ENCODE measurements around the gene WSCD2. TPM values are rescaled to one million over a fixed set of nuclear protein-coding genes. Genes with fewer than 3 reads are reported as not detected.

WSCD2 gene
- total and polyA plus RNA-seq, 2 donors (not counting 1 experiment from before 2014, with no cell fraction given) = 1.1 to 5.9 TPM

- H3K4me2 ChIP-seq (replicated peaks; ENCODE audit: low read depth, low read length, poor library complexity, severe bottlenecking) = no peak overlapping the region
- DNase-seq (no peak), ATAC-seq (ENCODE audit: low read depth) (no peak)
- H3K27me3 ChIP-seq (replicated peaks in 1 of 4; ENCODE audit: control extremely low read depth in 1 of 4, control insufficient read depth in 3 of 4, insufficient read depth in 4 of 4, low read length in 3 of 4) = peaks cover 0 to 5% (median 0%) of the 10 kb centered on the region in 4 experiments
- H3K4me3 ChIP-seq (ENCODE audit: control extremely low read depth in 1 of 5, extremely low read depth in 1 of 5, insufficient read depth in 1 of 5, low read depth in 2 of 5, low read length in 4 of 5) = no peak overlapping the region
- peaks cover 0 to 2% (median 0%) of the 10 kb centered on the region in 3 donors for H3K9me3 ChIP-seq (ENCODE audit: control extremely low read depth in 1 of 3, control insufficient read depth in 2 of 3, insufficient read depth in 1 of 3, low read length in 2 of 3)
- Mint-ChIP-seq H3K27ac (no peak overlapping the region), H3K4me1 (no peaks in the 10 kb centered on the region), H3K27me3 (peaks cover 29% of the 10 kb centered on the region), H3K4me3 (no peak overlapping the region), H3K9me3 (ENCODE audit: insufficient read depth) (peaks cover 8% of the 10 kb centered on the region)
- no peaks in the 10 kb centered on the region for H3K79me2 ChIP-seq (ENCODE audit: control insufficient read depth, insufficient read depth, low read length)
- CTCF ChIA-PET = no interaction called here
- no peaks in the 10 kb centered on the region for H4K20me1 ChIP-seq (ENCODE audit: control insufficient read depth, insufficient read depth, low read length, poor library complexity, severe bottlenecking)
- POLR2A ChIA-PET = no interaction called here
- no peak overlapping the region for H3K27ac ChIP-seq (ENCODE audit: low read length in 2 of 2)
- no peaks in the 10 kb centered on the region for H3K4me1 ChIP-seq (ENCODE audit: control insufficient read depth in 2 of 2, insufficient read depth in 2 of 2, low read length in 2 of 2)
- no peaks in the 10 kb centered on the region for H3K36me3 ChIP-seq (replicated peaks in 1 of 2; ENCODE audit: control extremely low read depth in 1 of 2, control insufficient read depth in 1 of 2, extremely low read depth in 1 of 2, insufficient read depth in 2 of 2, low read length in 1 of 2)
- TF ChIP-seq EZH2 (IDR thresholded peaks at IDR 0.05; ENCODE audit: borderline replicate concordance, insufficient read depth, low read depth, low read length, poor library complexity, severe bottlenecking) (no peak), CTCF (IDR thresholded peaks at IDR 0.05) (no peak)
- no peak overlapping the region for H2AFZ ChIP-seq (ENCODE audit: insufficient read depth, low read depth, low read length, poor library complexity, severe bottlenecking)
- intact Hi-C loops (cut with micrococcal nuclease) = no loop called here
- no peak overlapping the region for H3K9ac ChIP-seq (ENCODE audit: low read length)
- WGBS (ENCODE audit: insufficient coverage) = 82% methylated on average over 5 of the region's 13 CpGs
Observed at GRCh38 chr12:108254517-108255251, 125.6 kb downstream of the WSCD2 start.

- peaks cover 27% of the 10 kb centered on the region for H3K27me3 Mint-ChIP-seq
- H3K4me2 ChIP-seq (replicated peaks; ENCODE audit: low read depth, low read length, poor library complexity, severe bottlenecking) = no peak overlapping the region
- no peaks in the 10 kb centered on the region for H3K79me2 ChIP-seq (ENCODE audit: control insufficient read depth, insufficient read depth, low read length)
- H3K9ac ChIP-seq (ENCODE audit: low read length) = no peak overlapping the region
- WGBS (ENCODE audit: insufficient coverage) = no CpG with 5 or more reads among the region's 3 CpGs
- no peak for DNase-seq
- POLR2A ChIA-PET = no interaction called here
- intact Hi-C loops (cut with micrococcal nuclease) = no loop called here
- H3K4me3 Mint-ChIP-seq = no peak overlapping the region
- H3K27me3 ChIP-seq (replicated peaks in 1 of 4; ENCODE audit: control extremely low read depth in 1 of 4, control insufficient read depth in 3 of 4, insufficient read depth in 4 of 4, low read length in 3 of 4) = peaks cover 0 to 5% (median 0%) of the 10 kb centered on the region in 4 experiments
- H3K9me3 ChIP-seq (ENCODE audit: control extremely low read depth in 1 of 3, control insufficient read depth in 2 of 3, insufficient read depth in 1 of 3, low read length in 2 of 3) = peaks cover 0 to 7% (median 0%) of the 10 kb centered on the region in 3 donors
- H2AFZ ChIP-seq (ENCODE audit: insufficient read depth, low read depth, low read length, poor library complexity, severe bottlenecking) = no peak overlapping the region
- CTCF ChIA-PET = no interaction called here
- H3K4me3 ChIP-seq (ENCODE audit: control extremely low read depth in 1 of 5, extremely low read depth in 1 of 5, insufficient read depth in 1 of 5, low read depth in 2 of 5, low read length in 4 of 5) = no peak overlapping the region
- H3K36me3 ChIP-seq (replicated peaks in 1 of 2; ENCODE audit: control extremely low read depth in 1 of 2, control insufficient read depth in 1 of 2, extremely low read depth in 1 of 2, insufficient read depth in 2 of 2, low read length in 1 of 2) = no peaks in the 10 kb centered on the region
- no peak overlapping the region for H3K27ac ChIP-seq (ENCODE audit: low read length in 2 of 2)
- ATAC-seq (ENCODE audit: low read depth) = no peak
- H3K4me1 Mint-ChIP-seq = no peaks in the 10 kb centered on the region
- H3K9me3 Mint-ChIP-seq (ENCODE audit: insufficient read depth) = peaks cover 8% of the 10 kb centered on the region
- no peak for TF ChIP-seq EZH2 (IDR thresholded peaks at IDR 0.05; ENCODE audit: borderline replicate concordance, insufficient read depth, low read depth, low read length, poor library complexity, severe bottlenecking)
- no peak for TF ChIP-seq CTCF (IDR thresholded peaks at IDR 0.05)
- no peaks in the 10 kb centered on the region for H3K4me1 ChIP-seq (ENCODE audit: control insufficient read depth in 2 of 2, insufficient read depth in 2 of 2, low read length in 2 of 2)
- H4K20me1 ChIP-seq (ENCODE audit: control insufficient read depth, insufficient read depth, low read length, poor library complexity, severe bottlenecking) = no peaks in the 10 kb centered on the region
- H3K27ac Mint-ChIP-seq = no peak overlapping the region
Observed at GRCh38 chr12:108255252-108255602, 126.1 kb downstream of the WSCD2 start.
